Esophagus muscularis mucosa (tissue), 4 donors: ENCODE results near the gene DPP4. TPM values are rescaled to one million over a fixed set of nuclear protein-coding genes. Genes with fewer than 3 reads are reported as not detected.

ENCODE experiments used
- DNase-seq: peaks from one replicate; pipeline ENCODE4 v3.0.0-alpha.2; 2017; ENCODE audit errors: extremely low spot score
- H3K27ac ChIP-seq, 4 donors: fragments of 200-600 bp; sonication (generic); replicated peaks in 1 of 4; 1 replicate in 3 of 4; 2 replicates in 1 of 4; pipeline ENCODE4 v1.5.1; 2016 to 2019; ENCODE audit warnings: mild to moderate bottlenecking in 1 of 4
- H3K27me3 ChIP-seq, 4 donors: fragments of 200-600 bp; sonication (generic); one replicate each; pipeline versions ENCODE4 v1.5.1 to v1.6.0; 2016 to 2019
- H3K36me3 ChIP-seq, 4 donors: fragments of 200-600 bp; sonication (generic); one replicate each; pipeline ENCODE4 v1.5.1; 2016 to 2019
- H3K4me1 ChIP-seq, 4 donors: fragments of 200-600 bp; sonication (generic); one replicate each; pipeline ENCODE4 v1.5.1; 2016 to 2019
- H3K4me3 ChIP-seq, 4 donors: fragments of 200-600 bp; sonication (generic); 1 replicate in 2 of 4; 2 replicates in 2 of 4; pipeline ENCODE4 v1.5.1; 2016 to 2019; ENCODE audit warnings: mild to moderate bottlenecking in 4 of 4, moderate library complexity in 1 of 4
- H3K9me3 ChIP-seq, 4 donors: fragments of 200-600 bp; sonication (generic); 1 replicate in 3 of 4; 2 replicates in 1 of 4; pipeline ENCODE4 v1.5.1; 2016 to 2019
- EP300 ChIP-seq: sonication (generic); formaldehyde crosslinking; IDR thresholded peaks from one replicate; pipeline ENCODE4 v1.6.1; 2017; ENCODE audit warnings: antibody characterized with exemption
- POLR2A ChIP-seq: fragments of 450-650 bp; IDR thresholded peaks from one replicate; pipeline ENCODE4 v1.6.1; 2017; ENCODE audit warnings: antibody characterized with exemption, moderate library complexity, mild to moderate bottlenecking, low read depth
- POLR2AphosphoS5 ChIP-seq, 2 donors: sonication (generic); formaldehyde crosslinking; IDR thresholded peaks; one replicate each; pipeline ENCODE4 v1.6.1; 2017; ENCODE audit warnings: antibody characterized with exemption in 2 of 2
- WGBS: methylation state at CpG from one replicate; pipeline ENCODE4 v1.1.5; 2018; 5-methylcytosine and 5-hydroxymethylcytosine counted together
- intact Hi-C: fragments of 100-400 bp; cut with DNase I; formaldehyde crosslinking; loops from one replicate; pipeline ENCODE4 v1.15.1; 2023
- total RNA-seq, 4 donors: library from RNA; depleted of rRNA; stranded (reverse); fragments of >200 nt; gene quantifications; one replicate each; pipeline versions ENCODE4 v1.1.0 to v1.2.1, GENCODE V29; 2016
- TF ChIP-seq, protein P1 (sequence below), 3 experiments: fragments of 200-600 bp in 2 of 3; fragments of 450-650 bp in 1 of 3; sonication (generic) in 2 of 3; IDR thresholded peaks; one replicate each; pipeline ENCODE4 v1.5.1; 2017 to 2019; ENCODE audit warnings: antibody characterized with exemption in 3 of 3, mild to moderate bottlenecking in 2 of 3, moderate library complexity in 1 of 3

Gene DPP4
- total RNA-seq, 4 donors from 2014 or later, result 2.2 to 4.1 (median 2.8) TPM

DNA sequence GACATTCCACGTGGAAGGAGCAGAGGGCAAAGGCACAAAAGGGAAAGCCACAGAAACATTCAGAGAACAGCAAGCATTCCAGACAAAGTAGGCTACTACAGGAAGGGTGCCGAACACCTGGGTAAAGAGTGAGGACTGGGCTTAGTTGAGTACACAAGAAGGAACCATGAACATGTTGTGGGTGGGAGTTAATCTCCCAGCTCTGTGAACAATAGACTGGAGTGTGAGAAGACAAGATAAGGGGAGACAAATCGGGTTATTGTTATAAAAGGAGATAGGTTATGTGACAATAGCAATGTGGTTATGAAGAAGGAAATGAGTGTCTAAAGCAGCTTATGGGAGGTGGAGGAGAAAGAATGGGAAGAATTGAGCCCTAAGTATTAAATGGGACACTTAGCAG is 70.0 kb downstream of the DPP4 start:
- Histone ChIP-seq H3K27me3 (no peaks in the 10 kb centered on the region), H3K9me3 (no peaks in the 10 kb centered on the region), H3K27ac (no peak overlapping the region), H3K4me1 (no peaks in the 10 kb centered on the region), H3K4me3 (no peak overlapping the region), H3K36me3 (peaks cover 0 to 22% (median 0%) of the 10 kb centered on the region in 4 donors)
- DNase-seq, result no peak
- TF ChIP-seq POLR2AphosphoS5 (IDR thresholded peaks at IDR 0.05) (no peak), EP300 (no peak), POLR2A (no peak)
- TF ChIP-seq, protein P1, sequence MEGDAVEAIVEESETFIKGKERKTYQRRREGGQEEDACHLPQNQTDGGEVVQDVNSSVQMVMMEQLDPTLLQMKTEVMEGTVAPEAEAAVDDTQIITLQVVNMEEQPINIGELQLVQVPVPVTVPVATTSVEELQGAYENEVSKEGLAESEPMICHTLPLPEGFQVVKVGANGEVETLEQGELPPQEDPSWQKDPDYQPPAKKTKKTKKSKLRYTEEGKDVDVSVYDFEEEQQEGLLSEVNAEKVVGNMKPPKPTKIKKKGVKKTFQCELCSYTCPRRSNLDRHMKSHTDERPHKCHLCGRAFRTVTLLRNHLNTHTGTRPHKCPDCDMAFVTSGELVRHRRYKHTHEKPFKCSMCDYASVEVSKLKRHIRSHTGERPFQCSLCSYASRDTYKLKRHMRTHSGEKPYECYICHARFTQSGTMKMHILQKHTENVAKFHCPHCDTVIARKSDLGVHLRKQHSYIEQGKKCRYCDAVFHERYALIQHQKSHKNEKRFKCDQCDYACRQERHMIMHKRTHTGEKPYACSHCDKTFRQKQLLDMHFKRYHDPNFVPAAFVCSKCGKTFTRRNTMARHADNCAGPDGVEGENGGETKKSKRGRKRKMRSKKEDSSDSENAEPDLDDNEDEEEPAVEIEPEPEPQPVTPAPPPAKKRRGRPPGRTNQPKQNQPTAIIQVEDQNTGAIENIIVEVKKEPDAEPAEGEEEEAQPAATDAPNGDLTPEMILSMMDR (IDR thresholded peaks at IDR 0.05), result no peak
- intact Hi-C loops, result no loop called here
- WGBS, result 81% methylated on average over 3 of the region's 3 CpGs

DNA sequence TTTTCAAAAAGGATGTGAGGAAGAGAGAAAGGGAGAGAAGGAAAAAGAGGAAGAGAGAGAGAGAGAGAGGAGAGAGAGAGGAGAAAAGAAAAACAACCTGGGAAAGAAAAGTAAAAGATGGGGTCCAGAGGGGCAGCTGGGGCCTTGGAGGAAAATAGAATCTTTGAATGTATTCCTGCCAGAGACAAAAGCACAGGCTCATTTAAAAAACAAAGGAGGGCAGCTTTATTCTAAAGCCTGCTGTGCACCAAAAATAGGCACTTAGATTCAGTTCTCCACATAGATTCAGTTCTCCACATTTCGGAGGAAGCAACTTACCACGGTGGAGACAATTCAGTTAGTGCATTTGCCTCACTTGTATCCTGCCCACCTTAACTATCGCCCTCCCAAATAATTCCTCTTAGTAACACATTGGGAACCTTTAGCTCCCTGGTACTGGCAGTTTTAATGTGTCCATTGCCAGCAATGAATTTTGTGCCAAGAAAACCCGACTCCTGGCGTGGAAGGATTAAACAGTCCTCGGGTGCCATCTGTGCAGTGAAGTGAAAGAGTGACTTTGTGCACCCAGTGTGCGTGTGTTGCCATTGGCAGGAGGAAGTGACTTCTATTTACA is 71.3 kb downstream of the DPP4 start:
- Histone ChIP-seq H3K9me3 (no peaks in the 10 kb centered on the region), H3K4me1 (no peaks in the 10 kb centered on the region), H3K27me3 (no peaks in the 10 kb centered on the region), H3K27ac (no peak overlapping the region), H3K36me3 (peaks cover 0 to 22% (median 0%) of the 10 kb centered on the region in 4 donors), H3K4me3 (no peak overlapping the region)
- 76% methylated on average over 7 of the region's 7 CpGs for WGBS
- DNase-seq, result no peak
- TF ChIP-seq POLR2A (no peak), EP300 (no peak), POLR2AphosphoS5 (IDR thresholded peaks at IDR 0.05) (no peak)
- TF ChIP-seq, protein P1 (IDR thresholded peaks at IDR 0.05), result no peak
- intact Hi-C loops, result no loop called here

DNA sequence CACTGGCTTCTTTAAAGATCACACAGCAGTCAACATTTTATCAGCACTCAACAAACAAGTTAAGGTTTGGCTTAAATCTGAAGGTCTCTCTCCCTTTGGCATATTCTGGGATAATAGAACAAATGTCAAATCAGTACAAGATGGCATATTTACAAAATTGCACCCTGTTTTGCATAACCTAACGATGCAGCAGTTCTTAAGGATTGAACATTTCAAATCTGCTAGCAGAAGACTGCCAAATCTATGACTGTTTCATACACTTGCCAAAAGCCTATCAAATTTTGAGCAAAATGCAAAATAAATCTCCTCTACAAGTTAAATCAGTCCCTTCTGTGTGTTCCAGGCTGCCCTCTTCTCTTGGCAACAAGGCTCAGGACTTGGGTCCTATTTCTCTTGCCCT is 73.6 kb downstream of the DPP4 start:
- Histone ChIP-seq H3K9me3 (no peaks in the 10 kb centered on the region), H3K27me3 (no peaks in the 10 kb centered on the region), H3K4me3 (no peak overlapping the region), H3K4me1 (no peaks in the 10 kb centered on the region), H3K36me3 (peaks cover 0 to 18% (median 0%) of the 10 kb centered on the region in 4 donors), H3K27ac (no peak overlapping the region)
- WGBS, result 67% methylated on average over 1 of the region's 1 CpG
- DNase-seq, result no peak
- TF ChIP-seq POLR2AphosphoS5 (IDR thresholded peaks at IDR 0.05) (no peak), EP300 (no peak), POLR2A (no peak)
- TF ChIP-seq, protein P1 (IDR thresholded peaks at IDR 0.05), result no peak
- intact Hi-C loops, result no loop called here

DNA sequence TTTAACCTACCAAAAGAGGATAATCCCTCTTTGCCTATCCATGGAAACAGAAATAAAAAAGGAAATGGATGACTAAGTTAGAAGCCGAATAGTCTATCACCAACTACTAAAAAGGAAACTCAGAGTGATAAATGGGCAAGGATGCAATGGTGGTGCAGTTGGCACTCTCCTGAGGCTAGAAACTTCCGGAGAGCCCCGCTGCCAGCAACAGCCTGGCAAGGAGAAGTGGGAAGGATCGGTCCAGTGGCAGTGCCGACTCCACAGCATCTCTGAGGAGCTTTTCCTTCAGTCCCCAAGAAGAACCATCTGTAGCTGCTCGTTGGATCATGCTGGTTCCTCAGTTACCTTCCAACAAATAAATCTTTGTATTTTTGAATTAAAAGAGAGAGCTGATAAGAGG is 74.7 kb downstream of the DPP4 start:
- no peak overlapping the region for H3K4me3 ChIP-seq
- intact Hi-C loops, result no loop called here
- no peaks in the 10 kb centered on the region for H3K27me3 ChIP-seq
- no peak for DNase-seq
- peaks cover 0 to 19% (median 0%) of the 10 kb centered on the region in 4 donors for H3K36me3 ChIP-seq
- no peaks in the 10 kb centered on the region for H3K9me3 ChIP-seq
- H3K27ac ChIP-seq, result no peak overlapping the region
- WGBS, result 68% methylated on average over 6 of the region's 6 CpGs
- no peak for TF ChIP-seq POLR2AphosphoS5 (IDR thresholded peaks at IDR 0.05)
- TF ChIP-seq POLR2A, result no peak
- TF ChIP-seq, protein P1 (IDR thresholded peaks at IDR 0.05), result no peak
- TF ChIP-seq EP300, result no peak
- no peaks in the 10 kb centered on the region for H3K4me1 ChIP-seq

DNA sequence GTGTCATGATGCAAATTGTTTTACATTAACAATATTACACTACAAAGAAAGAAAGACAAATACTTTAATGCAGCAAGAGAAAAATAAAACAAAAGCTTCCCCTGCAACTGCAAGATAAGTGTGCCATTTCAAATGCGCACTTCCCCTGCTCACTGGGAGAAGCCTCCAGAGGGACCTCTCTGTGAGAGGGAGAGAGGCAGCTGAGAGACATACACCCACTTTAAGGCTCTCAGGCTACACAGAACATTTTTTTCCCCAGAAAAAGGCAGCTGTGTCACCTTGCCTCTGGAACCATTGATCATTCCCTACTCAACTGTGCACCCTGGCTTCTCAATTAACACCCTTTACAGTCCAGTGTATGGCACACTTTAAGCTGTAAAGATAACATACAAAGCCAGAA is 75.2 kb downstream of the DPP4 start:
- Histone ChIP-seq H3K9me3 (no peaks in the 10 kb centered on the region), H3K4me1 (no peaks in the 10 kb centered on the region), H3K36me3 (peaks cover 0 to 18% (median 0%) of the 10 kb centered on the region in 4 donors), H3K27me3 (no peaks in the 10 kb centered on the region), H3K27ac (no peak overlapping the region), H3K4me3 (no peak overlapping the region)
- no peak for TF ChIP-seq POLR2AphosphoS5 (IDR thresholded peaks at IDR 0.05)
- no peak for DNase-seq
- intact Hi-C loops, result no loop called here
- 96% methylated on average over 1 of the region's 1 CpG for WGBS
